ENCODE results near the gene PNMA6E. TPM values are rescaled to one million over a fixed set of nuclear protein-coding genes. Genes with fewer than 3 reads are reported as not detected.

Gene PNMA6E
- total RNA-seq, 1 donor = not detected

DNA sequence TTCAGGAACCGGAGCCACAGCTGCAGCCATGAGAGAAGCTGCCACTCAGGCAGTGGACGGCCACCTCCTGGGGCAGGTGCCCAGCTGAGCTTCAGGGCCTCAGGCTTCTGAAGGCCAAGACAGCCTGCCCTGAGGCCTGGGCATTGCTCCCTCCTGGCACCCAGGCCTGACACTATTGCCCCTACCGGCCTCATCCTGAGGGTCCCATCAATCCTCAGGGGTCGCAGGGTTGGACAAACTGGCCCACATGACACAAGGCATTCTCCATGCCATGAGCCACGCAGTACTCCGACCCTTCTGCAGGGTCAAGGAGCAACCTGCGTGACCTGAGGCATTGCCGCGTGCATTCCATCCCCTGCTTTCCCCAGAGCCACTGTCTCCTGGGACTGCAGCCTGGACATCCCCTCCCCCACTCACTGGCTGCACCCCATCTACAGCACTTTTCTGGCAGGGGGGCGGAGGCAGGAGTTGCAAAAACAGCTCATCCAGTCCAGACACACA, 7.1 kb upstream of the PNMA6E start:
- Histone ChIP-seq H3K4me3 (ENCODE audit: insufficient read depth, low read length) (no peak overlapping the region), H3K4me1 (ENCODE audit: insufficient read depth, low read length) (no peaks in the 10 kb centered on the region), H3K4me2 (ENCODE audit: insufficient read depth, low read length) (no peak overlapping the region), H3K36me3 (ENCODE audit: insufficient read depth, low read length) (no peaks in the 10 kb centered on the region), H2AFZ (ENCODE audit: low read length) (no peak overlapping the region), H3K9me3 (ENCODE audit: low read depth, low read length) (no peaks in the 10 kb centered on the region), H3K27ac (ENCODE audit: low read depth, low read length) (no peak overlapping the region), H3K79me2 (ENCODE audit: insufficient read depth, low read length) (no peaks in the 10 kb centered on the region), H3K27me3 (ENCODE audit: insufficient read depth, low read length) (peaks cover 25% of the 10 kb centered on the region), H4K20me1 (ENCODE audit: insufficient read depth, low read length) (no peaks in the 10 kb centered on the region)
- TF ChIP-seq, protein P1, sequence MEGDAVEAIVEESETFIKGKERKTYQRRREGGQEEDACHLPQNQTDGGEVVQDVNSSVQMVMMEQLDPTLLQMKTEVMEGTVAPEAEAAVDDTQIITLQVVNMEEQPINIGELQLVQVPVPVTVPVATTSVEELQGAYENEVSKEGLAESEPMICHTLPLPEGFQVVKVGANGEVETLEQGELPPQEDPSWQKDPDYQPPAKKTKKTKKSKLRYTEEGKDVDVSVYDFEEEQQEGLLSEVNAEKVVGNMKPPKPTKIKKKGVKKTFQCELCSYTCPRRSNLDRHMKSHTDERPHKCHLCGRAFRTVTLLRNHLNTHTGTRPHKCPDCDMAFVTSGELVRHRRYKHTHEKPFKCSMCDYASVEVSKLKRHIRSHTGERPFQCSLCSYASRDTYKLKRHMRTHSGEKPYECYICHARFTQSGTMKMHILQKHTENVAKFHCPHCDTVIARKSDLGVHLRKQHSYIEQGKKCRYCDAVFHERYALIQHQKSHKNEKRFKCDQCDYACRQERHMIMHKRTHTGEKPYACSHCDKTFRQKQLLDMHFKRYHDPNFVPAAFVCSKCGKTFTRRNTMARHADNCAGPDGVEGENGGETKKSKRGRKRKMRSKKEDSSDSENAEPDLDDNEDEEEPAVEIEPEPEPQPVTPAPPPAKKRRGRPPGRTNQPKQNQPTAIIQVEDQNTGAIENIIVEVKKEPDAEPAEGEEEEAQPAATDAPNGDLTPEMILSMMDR (IDR thresholded peaks at IDR 0.05; ENCODE audit: extremely low read depth, low read depth, low read length) = no peak
- peak; percentile 83 for DNase-seq (ENCODE audit: insufficient read length, low spot score, missing footprints)

DNA sequence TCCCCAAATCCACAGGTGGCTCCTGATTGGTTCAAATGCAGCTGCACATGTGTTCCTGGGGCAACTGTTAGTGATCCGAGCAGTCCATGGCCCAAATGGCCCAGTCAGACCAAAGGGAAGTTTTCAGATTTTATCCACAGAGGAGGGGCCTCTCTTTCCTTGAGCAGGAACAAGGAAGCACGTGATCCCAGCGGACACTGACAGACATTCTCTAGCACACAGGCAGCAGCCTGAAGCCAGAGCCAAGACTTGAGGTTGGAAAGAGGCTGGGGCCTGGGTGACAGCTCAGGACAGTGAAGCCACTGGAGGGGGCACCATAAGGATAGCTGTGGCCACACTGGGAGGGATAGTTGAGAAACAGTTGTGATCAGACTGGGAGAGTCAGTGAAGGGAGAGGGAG, 6.6 kb upstream of the PNMA6E start:
- peak; percentile 80 for DNase-seq (ENCODE audit: insufficient read length, low spot score, missing footprints)
- H3K4me1 ChIP-seq (ENCODE audit: insufficient read depth, low read length) = no peaks in the 10 kb centered on the region
- TF ChIP-seq, protein P1 (IDR thresholded peaks at IDR 0.05; ENCODE audit: extremely low read depth, low read depth, low read length) = no peak
- H4K20me1 ChIP-seq (ENCODE audit: insufficient read depth, low read length) = no peaks in the 10 kb centered on the region
- no peak overlapping the region for H3K4me3 ChIP-seq (ENCODE audit: insufficient read depth, low read length)
- no peak overlapping the region for H3K4me2 ChIP-seq (ENCODE audit: insufficient read depth, low read length)
- H3K27me3 ChIP-seq (ENCODE audit: insufficient read depth, low read length) = peaks cover 22% of the 10 kb centered on the region
- no peak overlapping the region for H3K27ac ChIP-seq (ENCODE audit: low read depth, low read length)
- H3K36me3 ChIP-seq (ENCODE audit: insufficient read depth, low read length) = no peaks in the 10 kb centered on the region
- no peaks in the 10 kb centered on the region for H3K9me3 ChIP-seq (ENCODE audit: low read depth, low read length)
- H2AFZ ChIP-seq (ENCODE audit: low read length) = no peak overlapping the region
- no peaks in the 10 kb centered on the region for H3K79me2 ChIP-seq (ENCODE audit: insufficient read depth, low read length)

DNA sequence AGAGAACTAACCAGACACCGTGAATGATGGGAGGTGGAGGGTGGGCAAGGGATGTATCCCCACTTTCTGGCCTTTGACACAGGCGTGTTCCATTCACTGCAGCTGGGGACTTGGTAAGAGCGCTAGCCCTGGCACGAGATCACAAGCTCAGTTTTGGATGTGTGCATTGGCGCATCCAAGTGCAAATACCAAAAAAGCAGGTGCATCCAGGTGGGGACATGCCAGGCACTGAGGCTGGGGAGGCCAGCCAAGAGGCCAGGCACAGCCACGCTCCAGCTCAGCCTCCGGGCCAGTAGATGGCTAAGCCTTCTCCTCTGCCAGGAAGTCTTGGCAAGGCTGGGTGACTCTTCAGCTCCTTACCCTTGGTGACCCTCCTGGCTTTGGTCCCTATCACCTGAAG, 5.8 kb upstream of the PNMA6E start:
- Histone ChIP-seq H3K79me2 (ENCODE audit: insufficient read depth, low read length) (no peaks in the 10 kb centered on the region), H3K4me1 (ENCODE audit: insufficient read depth, low read length) (no peaks in the 10 kb centered on the region), H3K9me3 (ENCODE audit: low read depth, low read length) (no peaks in the 10 kb centered on the region), H3K4me3 (ENCODE audit: insufficient read depth, low read length) (no peak overlapping the region), H4K20me1 (ENCODE audit: insufficient read depth, low read length) (no peaks in the 10 kb centered on the region), H3K36me3 (ENCODE audit: insufficient read depth, low read length) (no peaks in the 10 kb centered on the region), H3K27me3 (ENCODE audit: insufficient read depth, low read length) (peaks cover 14% of the 10 kb centered on the region), H2AFZ (ENCODE audit: low read length) (no peak overlapping the region), H3K4me2 (ENCODE audit: insufficient read depth, low read length) (no peak overlapping the region), H3K27ac (ENCODE audit: low read depth, low read length) (no peak overlapping the region)
- peak; percentile 53 for DNase-seq (ENCODE audit: insufficient read length, low spot score, missing footprints)
- TF ChIP-seq, protein P1 (IDR thresholded peaks at IDR 0.05; ENCODE audit: extremely low read depth, low read depth, low read length) = no peak

- no peak overlapping the region for H3K27ac ChIP-seq (ENCODE audit: low read depth, low read length)
- no peak overlapping the region for H3K4me3 ChIP-seq (ENCODE audit: insufficient read depth, low read length)
- peaks cover 8% of the 10 kb centered on the region for H3K27me3 ChIP-seq (ENCODE audit: insufficient read depth, low read length)
- H3K4me1 ChIP-seq (ENCODE audit: insufficient read depth, low read length) = no peaks in the 10 kb centered on the region
- no peaks in the 10 kb centered on the region for H4K20me1 ChIP-seq (ENCODE audit: insufficient read depth, low read length)
- peak; percentile 65 for DNase-seq (ENCODE audit: insufficient read length, low spot score, missing footprints)
- no peaks in the 10 kb centered on the region for H3K36me3 ChIP-seq (ENCODE audit: insufficient read depth, low read length)
- H3K4me2 ChIP-seq (ENCODE audit: insufficient read depth, low read length) = no peak overlapping the region
- H3K79me2 ChIP-seq (ENCODE audit: insufficient read depth, low read length) = no peaks in the 10 kb centered on the region
- H2AFZ ChIP-seq (ENCODE audit: low read length) = no peak overlapping the region
- no peaks in the 10 kb centered on the region for H3K9me3 ChIP-seq (ENCODE audit: low read depth, low read length)
- TF ChIP-seq, protein P1 (IDR thresholded peaks at IDR 0.05; ENCODE audit: extremely low read depth, low read depth, low read length) = no peak
Measured at GRCh38 chrX:153406011-153406410, 4.9 kb upstream of the PNMA6E start.
